Neural cell (in vitro differentiated cells): ENCODE measurements around the gene CLNK. TPM values are rescaled to one million over a fixed set of nuclear protein-coding genes. Genes with fewer than 3 reads are reported as not detected.

ENCODE experiments used
- H2AFZ ChIP-seq: fragments of 200-600, 300-800 bp; sonication (generic), shearing (Covaris generic); 2 replicates; pipeline ENCODE4 v1.6.0; 2014; ENCODE audit warnings: low read depth, mild to moderate bottlenecking, antibody characterized with exemption, low read length, moderate library complexity
- H3F3A ChIP-seq: fragments of 200-600 bp; shearing (Covaris generic); 2 replicates; pipeline ENCODE4 v1.6.1; 2016; ENCODE audit warnings: mild to moderate bottlenecking, moderate library complexity, mixed read lengths, antibody characterized with exemption, low read length; ENCODE audit not compliant: insufficient read depth, poor library complexity, severe bottlenecking
- H3K27ac ChIP-seq: fragments of 200-600, 300-800 bp; sonication (generic), shearing (Covaris generic); 2 replicates; pipeline ENCODE4 v1.5.1; 2014; ENCODE audit warnings: mild to moderate bottlenecking, low read length, moderate library complexity
- H3K27me3 ChIP-seq: fragments of 300-800, 200-600 bp; sonication (generic), shearing (Covaris generic); 2 replicates; pipeline ENCODE4 v1.6.0; 2014; ENCODE audit warnings: mild to moderate bottlenecking, low read depth, low read length, moderate library complexity; ENCODE audit not compliant: insufficient read depth
- H3K36me3 ChIP-seq: fragments of 300-800, 200-600 bp; sonication (generic), shearing (Covaris generic); 2 replicates; pipeline ENCODE4 v1.5.1; 2014; ENCODE audit warnings: mild to moderate bottlenecking, antibody characterized with exemption, low read length, moderate library complexity; ENCODE audit not compliant: insufficient read depth
- H3K4me2 ChIP-seq: fragments of 300-800, 200-600 bp; sonication (generic), shearing (Covaris generic); 2 replicates; pipeline ENCODE4 v1.6.0; 2014; ENCODE audit warnings: mild to moderate bottlenecking, low read length
- H3K4me3 ChIP-seq: fragments of 300-800, 200-600 bp; sonication (generic), shearing (Covaris generic); 2 replicates; pipeline ENCODE4 v1.5.1; 2014; ENCODE audit warnings: mild to moderate bottlenecking, low read length, moderate library complexity
- H3K79me2 ChIP-seq: fragments of 200-600 bp; shearing (Covaris generic); replicated peaks from 2 replicates; pipeline ENCODE4 v1.6.0; 2014; ENCODE audit warnings: mild to moderate bottlenecking, low read length, moderate library complexity; ENCODE audit not compliant: insufficient read depth
- H3K9ac ChIP-seq: fragments of 300-800, 200-600 bp; sonication (generic), shearing (Covaris generic); 2 replicates; pipeline ENCODE4 v1.6.1; 2016; ENCODE audit warnings: mild to moderate bottlenecking, low read length, mixed read lengths
- H3K9me2 ChIP-seq: fragments of 200-600 bp; shearing (Covaris generic); 2 replicates; pipeline ENCODE4 v1.6.1; 2016; ENCODE audit warnings: mild to moderate bottlenecking, low read length, mixed read lengths; ENCODE audit not compliant: insufficient read depth
- H3K9me3 ChIP-seq: fragments of 200-600, 300-800 bp; sonication (generic), shearing (Covaris generic); 2 replicates; pipeline ENCODE4 v1.6.1; 2016; ENCODE audit warnings: mild to moderate bottlenecking, mixed run types, low read length, moderate library complexity, mixed read lengths
- H4K20me1 ChIP-seq: fragments of 200-600 bp; shearing (Covaris generic); 2 replicates; pipeline ENCODE4 v1.6.1; 2016; ENCODE audit warnings: mild to moderate bottlenecking, mixed run types; ENCODE audit not compliant: insufficient read depth
- EP300 ChIP-seq: fragments of 450-650 bp; conservative IDR thresholded peaks from 2 replicates; pipeline ENCODE4 v1.6.1; 2014; ENCODE audit warnings: antibody characterized with exemption, mild to moderate bottlenecking, moderate library complexity; ENCODE audit not compliant: poor library complexity, severe bottlenecking
- EZH2 ChIP-seq: fragments of 200-600, 300-800 bp; shearing (Covaris generic), sonication (generic); IDR thresholded peaks from 2 replicates; pipeline ENCODE4 v1.6.1; 2014; ENCODE audit warnings: antibody characterized with exemption, low read length, borderline replicate concordance, mild to moderate bottlenecking; ENCODE audit not compliant: insufficient read depth, poor library complexity, severe bottlenecking
- MXI1 ChIP-seq: fragments of 450-650 bp; conservative IDR thresholded peaks from 2 replicates; pipeline ENCODE4 v1.6.1; 2014; ENCODE audit warnings: antibody characterized with exemption, mild to moderate bottlenecking; ENCODE audit not compliant: poor library complexity, severe bottlenecking
- POLR2AphosphoS5 ChIP-seq: IDR thresholded peaks from 2 replicates; pipeline ENCODE4 v1.6.1; 2012
- RAD21 ChIP-seq: fragments of 450-650 bp; conservative IDR thresholded peaks from 2 replicates; pipeline ENCODE4 v1.6.1; 2014; ENCODE audit warnings: antibody characterized with exemption, mild to moderate bottlenecking, moderate library complexity
- SMC3 ChIP-seq: fragments of 450-650 bp; conservative IDR thresholded peaks from 2 replicates; pipeline ENCODE4 v1.6.1; 2014; ENCODE audit warnings: antibody characterized with exemption, mild to moderate bottlenecking, moderate library complexity; ENCODE audit not compliant: poor library complexity
- TAF1 ChIP-seq: IDR thresholded peaks from 2 replicates; pipeline ENCODE4 v1.6.1; 2012; ENCODE audit warnings: low read depth
- polyA plus RNA-seq: library from polyadenylated mRNA; depleted of rRNA; stranded (reverse); fragments of >200 nt; gene quantifications from 2 replicates; pipeline ENCODE4 v1.2.3, GENCODE V29; 2014
- TF ChIP-seq, protein P1 (sequence below): fragments of 450-650 bp; IDR thresholded peaks from 2 replicates; pipeline ENCODE4 v1.5.1; 2014; ENCODE audit warnings: antibody characterized with exemption, mild to moderate bottlenecking, moderate library complexity; ENCODE audit not compliant: poor library complexity, severe bottlenecking
- TF ChIP-seq, protein P2 (sequence below): IDR thresholded peaks from 2 replicates; pipeline ENCODE4 v1.6.1; 2012; ENCODE audit warnings: borderline replicate concordance

CLNK gene
- polyA plus RNA-seq, 1 donor from 2014 or later = not detected

DNA sequence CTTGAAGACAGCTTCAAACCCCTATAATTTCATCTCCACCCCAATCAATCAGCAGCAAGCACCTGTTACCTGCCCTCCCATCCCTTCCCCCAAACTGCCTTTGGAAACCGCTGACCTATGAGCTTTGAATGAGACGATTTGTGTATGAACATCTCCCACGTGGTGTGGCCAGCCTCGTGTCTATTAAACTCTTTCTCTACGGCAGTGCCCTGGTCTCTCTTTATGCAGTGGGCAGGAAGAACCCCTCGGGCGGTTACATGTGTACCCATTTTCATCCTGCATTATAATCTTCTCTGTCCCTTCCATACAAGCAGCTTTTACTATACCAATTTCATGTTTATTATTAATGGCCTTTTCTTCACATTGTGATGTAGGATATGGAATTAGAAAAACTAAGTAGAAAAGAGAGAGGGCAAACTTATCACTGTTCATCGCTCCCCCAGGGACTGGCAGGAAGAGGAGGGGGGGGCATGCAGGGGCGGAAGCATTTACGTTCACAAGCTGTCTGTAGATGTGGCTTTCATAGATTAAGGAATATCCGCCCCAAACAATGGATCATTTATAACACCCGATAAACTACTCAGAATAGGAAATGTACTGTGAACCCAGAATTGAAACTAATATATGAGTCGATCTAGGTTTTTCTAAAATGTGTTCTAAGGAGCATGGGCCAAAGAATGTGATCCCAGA, 131.8 kb downstream of the CLNK start:
- Histone ChIP-seq H3K9me3 (no peaks in the 10 kb centered on the region), H3K9me2 (no peaks in the 10 kb centered on the region), H3K4me3 (no peak overlapping the region), H4K20me1 (no peaks in the 10 kb centered on the region), H3K27ac (no peak overlapping the region), H3K79me2 (no peaks in the 10 kb centered on the region), H3K36me3 (no peaks in the 10 kb centered on the region), H3K4me2 (no peak overlapping the region), H3K9ac (no peak overlapping the region), H2AFZ (no peak overlapping the region), H3K27me3 (no peaks in the 10 kb centered on the region), H3F3A (no peaks in the 10 kb centered on the region)
- TF ChIP-seq EP300 (no peak), MXI1 (no peak), SMC3 (no peak)
- TF ChIP-seq, protein P1, sequence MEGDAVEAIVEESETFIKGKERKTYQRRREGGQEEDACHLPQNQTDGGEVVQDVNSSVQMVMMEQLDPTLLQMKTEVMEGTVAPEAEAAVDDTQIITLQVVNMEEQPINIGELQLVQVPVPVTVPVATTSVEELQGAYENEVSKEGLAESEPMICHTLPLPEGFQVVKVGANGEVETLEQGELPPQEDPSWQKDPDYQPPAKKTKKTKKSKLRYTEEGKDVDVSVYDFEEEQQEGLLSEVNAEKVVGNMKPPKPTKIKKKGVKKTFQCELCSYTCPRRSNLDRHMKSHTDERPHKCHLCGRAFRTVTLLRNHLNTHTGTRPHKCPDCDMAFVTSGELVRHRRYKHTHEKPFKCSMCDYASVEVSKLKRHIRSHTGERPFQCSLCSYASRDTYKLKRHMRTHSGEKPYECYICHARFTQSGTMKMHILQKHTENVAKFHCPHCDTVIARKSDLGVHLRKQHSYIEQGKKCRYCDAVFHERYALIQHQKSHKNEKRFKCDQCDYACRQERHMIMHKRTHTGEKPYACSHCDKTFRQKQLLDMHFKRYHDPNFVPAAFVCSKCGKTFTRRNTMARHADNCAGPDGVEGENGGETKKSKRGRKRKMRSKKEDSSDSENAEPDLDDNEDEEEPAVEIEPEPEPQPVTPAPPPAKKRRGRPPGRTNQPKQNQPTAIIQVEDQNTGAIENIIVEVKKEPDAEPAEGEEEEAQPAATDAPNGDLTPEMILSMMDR = no peak

DNA sequence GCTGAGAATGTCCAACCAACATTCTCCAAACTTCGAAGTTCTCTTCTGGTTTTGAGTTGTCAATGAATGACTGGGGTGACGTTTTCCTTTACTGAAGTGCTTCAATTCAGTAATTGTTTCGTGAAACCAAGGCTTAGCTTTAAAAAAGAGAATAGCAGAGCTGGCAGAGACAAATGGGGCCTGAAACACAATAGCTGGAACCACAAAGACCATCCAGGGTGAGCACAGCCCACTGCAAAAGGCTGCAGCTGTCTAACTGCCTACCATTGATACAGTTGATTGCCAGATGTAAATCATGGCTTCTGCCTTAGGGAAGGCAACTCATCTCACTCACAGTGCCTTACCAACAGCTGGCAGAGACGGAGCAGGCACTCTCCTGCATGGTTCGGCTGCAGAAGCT, 148.7 kb downstream of the CLNK start:
- no peaks in the 10 kb centered on the region for H3F3A ChIP-seq
- H4K20me1 ChIP-seq = no peaks in the 10 kb centered on the region
- no peaks in the 10 kb centered on the region for H3K9me2 ChIP-seq
- no peaks in the 10 kb centered on the region for H3K27me3 ChIP-seq
- no peak overlapping the region for H3K9ac ChIP-seq
- no peak overlapping the region for H2AFZ ChIP-seq
- H3K79me2 ChIP-seq = no peaks in the 10 kb centered on the region
- H3K4me3 ChIP-seq = no peak overlapping the region
- H3K27ac ChIP-seq = no peak overlapping the region
- H3K9me3 ChIP-seq = no peaks in the 10 kb centered on the region
- H3K36me3 ChIP-seq = no peaks in the 10 kb centered on the region
- TF ChIP-seq RAD21 = no peak
- no peak overlapping the region for H3K4me2 ChIP-seq

DNA sequence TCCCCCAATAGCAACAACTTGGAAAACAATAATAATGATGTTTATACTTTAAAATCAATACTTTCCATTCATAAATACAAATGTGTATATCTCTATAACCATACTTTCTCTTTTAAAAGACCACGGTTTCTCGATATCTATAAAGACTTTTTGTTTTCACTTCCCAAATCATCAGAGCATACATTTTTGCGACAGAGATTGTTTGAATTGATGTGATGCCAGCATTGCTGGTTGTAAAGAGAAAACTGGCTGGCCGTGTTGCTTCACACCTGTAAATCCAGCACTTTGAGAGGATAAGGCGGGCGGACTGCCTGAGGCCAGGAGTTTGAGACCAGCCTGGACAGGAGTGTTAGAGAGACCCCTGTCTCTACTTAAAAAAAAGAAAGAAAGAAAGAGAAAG, 149.7 kb downstream of the CLNK start:
- Histone ChIP-seq H3K9me3 (no peaks in the 10 kb centered on the region), H3K9ac (no peak overlapping the region), H3K36me3 (no peaks in the 10 kb centered on the region), H3K4me3 (no peak overlapping the region), H3K27me3 (no peaks in the 10 kb centered on the region), H3K27ac (no peak overlapping the region), H3K79me2 (no peaks in the 10 kb centered on the region), H3K9me2 (no peaks in the 10 kb centered on the region), H3F3A (no peaks in the 10 kb centered on the region), H3K4me2 (no peak overlapping the region), H2AFZ (no peak overlapping the region), H4K20me1 (no peaks in the 10 kb centered on the region)
- TF ChIP-seq POLR2AphosphoS5 = no peak
- TF ChIP-seq EZH2 = no peak
- TF ChIP-seq RAD21 = no peak
- no peak for TF ChIP-seq TAF1
- TF ChIP-seq MXI1 = no peak
- TF ChIP-seq EP300 = no peak
- TF ChIP-seq SMC3 = no peak
- TF ChIP-seq, protein P1 = no peak
- TF ChIP-seq, protein P2, sequence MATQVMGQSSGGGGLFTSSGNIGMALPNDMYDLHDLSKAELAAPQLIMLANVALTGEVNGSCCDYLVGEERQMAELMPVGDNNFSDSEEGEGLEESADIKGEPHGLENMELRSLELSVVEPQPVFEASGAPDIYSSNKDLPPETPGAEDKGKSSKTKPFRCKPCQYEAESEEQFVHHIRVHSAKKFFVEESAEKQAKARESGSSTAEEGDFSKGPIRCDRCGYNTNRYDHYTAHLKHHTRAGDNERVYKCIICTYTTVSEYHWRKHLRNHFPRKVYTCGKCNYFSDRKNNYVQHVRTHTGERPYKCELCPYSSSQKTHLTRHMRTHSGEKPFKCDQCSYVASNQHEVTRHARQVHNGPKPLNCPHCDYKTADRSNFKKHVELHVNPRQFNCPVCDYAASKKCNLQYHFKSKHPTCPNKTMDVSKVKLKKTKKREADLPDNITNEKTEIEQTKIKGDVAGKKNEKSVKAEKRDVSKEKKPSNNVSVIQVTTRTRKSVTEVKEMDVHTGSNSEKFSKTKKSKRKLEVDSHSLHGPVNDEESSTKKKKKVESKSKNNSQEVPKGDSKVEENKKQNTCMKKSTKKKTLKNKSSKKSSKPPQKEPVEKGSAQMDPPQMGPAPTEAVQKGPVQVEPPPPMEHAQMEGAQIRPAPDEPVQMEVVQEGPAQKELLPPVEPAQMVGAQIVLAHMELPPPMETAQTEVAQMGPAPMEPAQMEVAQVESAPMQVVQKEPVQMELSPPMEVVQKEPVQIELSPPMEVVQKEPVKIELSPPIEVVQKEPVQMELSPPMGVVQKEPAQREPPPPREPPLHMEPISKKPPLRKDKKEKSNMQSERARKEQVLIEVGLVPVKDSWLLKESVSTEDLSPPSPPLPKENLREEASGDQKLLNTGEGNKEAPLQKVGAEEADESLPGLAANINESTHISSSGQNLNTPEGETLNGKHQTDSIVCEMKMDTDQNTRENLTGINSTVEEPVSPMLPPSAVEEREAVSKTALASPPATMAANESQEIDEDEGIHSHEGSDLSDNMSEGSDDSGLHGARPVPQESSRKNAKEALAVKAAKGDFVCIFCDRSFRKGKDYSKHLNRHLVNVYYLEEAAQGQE = no peak
